NAMALWA (cell line): Measurements from ENCODE around the gene ZGLP1.
"Not testable (repeated sequence)": the region's sequence is repeated elsewhere in the genome, so short reads cannot be mapped to it uniquely, and the experiment has no call there.

Experiments
- DNase-seq: peaks from one replicate; pipeline ENCODE4 v3.0.0-alpha.2; 2015; ENCODE audit warnings: low spot score

ZGLP1 gene

GRCh38 chr19:10293637-10294367 lies 15.8 kb downstream of the ZGLP1 start:
- no peak for DNase-seq

- DNase-seq = no peak
Measured at GRCh38 chr19:10292789-10293636, 16.6 kb downstream of the ZGLP1 start.

- peak; percentile 81 for DNase-seq
Measured at GRCh38 chr19:10292206-10292788, 17.3 kb downstream of the ZGLP1 start.

- DNase-seq = no peak
Measured at GRCh38 chr19:10291554-10292205, 17.9 kb downstream of the ZGLP1 start.

GRCh38 chr19:10290876-10291553 lies 18.6 kb downstream of the ZGLP1 start:
- peak; percentile 75 for DNase-seq

- no peak for DNase-seq
Measured at GRCh38 chr19:10290357-10290875, 19.2 kb downstream of the ZGLP1 start.

- DNase-seq = peak; percentile 59
Measured at GRCh38 chr19:10289836-10290356, 19.7 kb downstream of the ZGLP1 start, which contains the start of gene ICAM5. ICAM5 (plus strand) TSS chr19:10289952; CDS start chr19:10290044, 92 bp downstream.

- DNase-seq = peak; percentile 96
Measured at GRCh38 chr19:10289167-10289835, 20.3 kb downstream of the ZGLP1 start.

- DNase-seq = peak; percentile 86
Measured at GRCh38 chr19:10288662-10289166, 20.9 kb downstream of the ZGLP1 start.

- no peak for DNase-seq
Measured at GRCh38 chr19:10286803-10287737, 22.5 kb downstream of the ZGLP1 start, which contains the start of gene ICAM4. ICAM4 (plus strand) TSS chr19:10286955; CDS start chr19:10287013, 58 bp downstream.

- DNase-seq = peak; percentile 27
Measured at GRCh38 chr19:10285393-10285792, 24.2 kb downstream of the ZGLP1 start.

GRCh38 chr19:10284960-10285278 lies 24.7 kb downstream of the ZGLP1 start:
- no peak for DNase-seq

- no peak for DNase-seq
Measured at GRCh38 chr19:10284065-10284959, 25.3 kb downstream of the ZGLP1 start.

- DNase-seq = no peak
Measured at GRCh38 chr19:10283301-10284064, 26.1 kb downstream of the ZGLP1 start.

- DNase-seq = not testable (repeated sequence)
Measured at GRCh38 chr19:10282043-10282442, 27.6 kb downstream of the ZGLP1 start.

- no peak for DNase-seq
Measured at GRCh38 chr19:10279737-10280442, 29.7 kb downstream of the ZGLP1 start.

GRCh38 chr19:10278935-10279334 lies 30.7 kb downstream of the ZGLP1 start:
- no peak for DNase-seq
